ENCODE measurements around the gene EXOC3. TPM values are rescaled to one million over a fixed set of nuclear protein-coding genes. Genes with fewer than 3 reads are reported as not detected.
"Not testable (repeated sequence)": the region's sequence is repeated elsewhere in the genome, so short reads cannot be mapped to it uniquely, and the experiment has no call there.

EXOC3 gene
- total RNA-seq, 1 experiment from 2014 or later: 52.4 TPM

DNA sequence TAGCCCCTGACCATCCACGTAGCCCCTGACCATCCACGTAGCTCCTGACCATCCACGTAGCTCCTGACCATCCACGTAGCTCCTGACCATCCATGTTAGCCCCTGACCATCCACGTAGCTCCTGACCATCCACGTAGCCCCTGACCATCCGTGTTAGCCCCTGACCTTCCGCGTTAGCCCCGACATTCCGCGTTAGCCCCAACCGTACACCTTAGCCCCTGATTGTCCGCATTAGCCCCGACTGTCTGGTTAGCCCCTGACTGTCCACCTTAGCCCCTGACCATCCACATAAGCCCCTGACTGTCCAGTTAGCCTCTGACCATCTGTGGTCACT, 44.9 kb upstream of the EXOC3 start:
- BruUV-seq (replicated peaks); H3K36me3 ChIP-seq (ENCODE audit: control insufficient read depth in 1 of 2, insufficient read depth in 2 of 2, low read length in 2 of 2); H3K27ac ChIP-seq (ENCODE audit: low read depth, low read length); H3K9me2 ChIP-seq (ENCODE audit: insufficient read depth); ATAC-seq; intact Hi-C loops (cut with micrococcal nuclease); H2AFZ ChIP-seq (ENCODE audit: low read depth, low read length, poor library complexity, severe bottlenecking); CTCF ChIA-PET; H3K9me3 ChIP-seq (ENCODE audit: control insufficient read depth in 1 of 2, insufficient read depth in 1 of 2, low read depth in 1 of 2, low read length in 2 of 2); RAD21 ChIA-PET (ENCODE audit: low non-redundant PET in 1 of 2, low total read pairs in 2 of 2, uncharacterized antibody in 2 of 2, unreplicated experiment in 2 of 2); H3K4me2 ChIP-seq (ENCODE audit: low read length); POLR2A ChIA-PET; H3K27me3 ChIP-seq (ENCODE audit: insufficient read depth, low read length); H3K4me3 ChIP-seq (replicated peaks in 1 of 2; ENCODE audit: low read depth in 1 of 2, low read length in 2 of 2); H3K79me2 ChIP-seq (ENCODE audit: insufficient read depth, low read length); H4K20me1 ChIP-seq (ENCODE audit: insufficient read depth); H3K9ac ChIP-seq (ENCODE audit: low read length); DNase-seq (ENCODE audit: low read depth, low spot score): not testable (repeated sequence)
- peaks cover 17 to 76% of the 10 kb centered on the region in 2 experiments for H3K4me1 ChIP-seq (ENCODE audit: control insufficient read depth in 1 of 2, insufficient read depth in 2 of 2, low read length in 2 of 2)

DNA sequence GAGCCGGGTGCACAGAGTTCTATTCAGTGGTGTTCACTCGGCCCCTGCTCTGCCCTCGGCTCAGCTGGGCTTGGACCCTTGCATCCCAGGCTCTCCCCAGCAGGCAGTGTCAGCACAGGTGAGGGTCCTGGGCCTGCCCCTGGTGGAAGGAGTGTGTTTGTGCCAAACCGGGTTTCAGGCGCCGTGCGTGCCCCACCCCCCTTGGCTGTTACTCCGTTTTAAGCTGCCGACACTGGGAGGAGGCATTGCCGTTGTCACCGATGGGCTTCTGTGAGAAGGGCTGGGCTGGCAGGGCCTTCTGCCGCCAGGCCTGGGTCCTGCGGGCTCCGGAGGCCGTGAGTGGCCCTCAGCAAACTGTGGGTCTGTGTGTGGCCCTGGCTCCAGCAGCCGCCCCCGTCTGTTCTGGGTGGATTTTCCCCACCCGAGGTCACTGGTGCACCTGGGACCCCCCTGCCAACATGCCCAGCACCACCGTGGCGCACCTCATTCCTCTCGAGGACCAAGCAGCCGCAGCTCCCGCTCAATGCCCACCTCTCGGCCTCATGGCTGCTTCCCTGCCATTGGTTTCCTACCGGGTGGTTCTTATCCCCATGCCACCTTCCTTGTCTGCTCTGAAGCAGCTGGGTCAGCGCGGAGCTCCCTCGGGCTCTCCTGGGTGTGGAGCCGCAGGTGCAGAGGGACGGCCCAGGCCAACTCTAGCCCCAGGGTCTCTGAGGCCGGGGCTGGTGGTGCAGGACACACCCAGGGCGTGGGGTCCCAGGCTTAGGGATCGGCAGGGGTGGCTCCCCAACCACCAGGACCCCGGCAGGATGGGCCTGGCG, 44.3 kb upstream of the EXOC3 start:
- ATAC-seq: peak; percentile 4; the same call in 1 of the 2 replicates
- H3K4me1 ChIP-seq (ENCODE audit: control insufficient read depth in 1 of 2, insufficient read depth in 2 of 2, low read length in 2 of 2): peaks cover 17 to 72% of the 10 kb centered on the region in 2 experiments
- H3K9me3 ChIP-seq (ENCODE audit: control insufficient read depth in 1 of 2, insufficient read depth in 1 of 2, low read depth in 1 of 2, low read length in 2 of 2): no peaks in the 10 kb centered on the region
- H3K4me2 ChIP-seq (ENCODE audit: low read length): peak overlapping the region; percentile 72
- H3K79me2 ChIP-seq (ENCODE audit: insufficient read depth, low read length): no peaks in the 10 kb centered on the region
- ChIA-PET RAD21 (ENCODE audit: low non-redundant PET in 1 of 2, low total read pairs in 2 of 2, uncharacterized antibody in 2 of 2, unreplicated experiment in 2 of 2) (no interaction called here), CTCF (no interaction called here), POLR2A (no interaction called here)
- no peak overlapping the region for H3K4me3 ChIP-seq (replicated peaks in 1 of 2; ENCODE audit: low read depth in 1 of 2, low read length in 2 of 2)
- H3K27ac ChIP-seq (ENCODE audit: low read depth, low read length): peak overlapping the region; percentile 60; the same call in 1 of the 2 replicates
- no peaks in the 10 kb centered on the region for H3K9me2 ChIP-seq (ENCODE audit: insufficient read depth)
- no peaks in the 10 kb centered on the region for H3K36me3 ChIP-seq (ENCODE audit: control insufficient read depth in 1 of 2, insufficient read depth in 2 of 2, low read length in 2 of 2)
- intact Hi-C loops (cut with micrococcal nuclease): no loop called here
- no peak overlapping the region for H2AFZ ChIP-seq (ENCODE audit: low read depth, low read length, poor library complexity, severe bottlenecking)
- H3K27me3 ChIP-seq (ENCODE audit: insufficient read depth, low read length): no peaks in the 10 kb centered on the region
- no peak for DNase-seq (ENCODE audit: low read depth, low spot score)
- H4K20me1 ChIP-seq (ENCODE audit: insufficient read depth): no peaks in the 10 kb centered on the region
- BruUV-seq (replicated peaks): no TSS peak
- no peak for TF ChIP-seq YY1 (IDR thresholded peaks at IDR 0.05; ENCODE audit: extremely low read depth, insufficient replicate concordance, low read depth, low read length)
- no peak for TF ChIP-seq CEBPB (IDR thresholded peaks at IDR 0.05; ENCODE audit: low read depth)
- no peak for TF ChIP-seq SRF (IDR thresholded peaks at IDR 0.05; ENCODE audit: low read depth)
- TF ChIP-seq ZNF274 (IDR thresholded peaks at IDR 0.05; ENCODE audit: low read depth, low read length): no peak
- no peak for TF ChIP-seq ELF1 (IDR thresholded peaks at IDR 0.05; ENCODE audit: borderline replicate concordance, low read depth)
- TF ChIP-seq, protein P1, sequence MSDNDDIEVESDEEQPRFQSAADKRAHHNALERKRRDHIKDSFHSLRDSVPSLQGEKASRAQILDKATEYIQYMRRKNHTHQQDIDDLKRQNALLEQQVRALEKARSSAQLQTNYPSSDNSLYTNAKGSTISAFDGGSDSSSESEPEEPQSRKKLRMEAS (IDR thresholded peaks at IDR 0.05): no peak
- no peak for TF ChIP-seq FOSL1 (IDR thresholded peaks at IDR 0.05; ENCODE audit: low read depth)
- peak overlapping the region; percentile 74 for H3K9ac ChIP-seq (ENCODE audit: low read length)
